HG03571 (cell line): ENCODE measurements around the gene MAPK1IP1L.
"Not testable (repeated sequence)": the region's sequence is repeated elsewhere in the genome, so short reads cannot be mapped to it uniquely, and the experiment has no call there.

ENCODE experiments used
- ATAC-seq: cut with Tn5 transposase; IDR thresholded peaks from one replicate; pipeline ENCODE4 v1.9.1; 2021; ENCODE audit not compliant: unreplicated experiment

Gene MAPK1IP1L

DNA sequence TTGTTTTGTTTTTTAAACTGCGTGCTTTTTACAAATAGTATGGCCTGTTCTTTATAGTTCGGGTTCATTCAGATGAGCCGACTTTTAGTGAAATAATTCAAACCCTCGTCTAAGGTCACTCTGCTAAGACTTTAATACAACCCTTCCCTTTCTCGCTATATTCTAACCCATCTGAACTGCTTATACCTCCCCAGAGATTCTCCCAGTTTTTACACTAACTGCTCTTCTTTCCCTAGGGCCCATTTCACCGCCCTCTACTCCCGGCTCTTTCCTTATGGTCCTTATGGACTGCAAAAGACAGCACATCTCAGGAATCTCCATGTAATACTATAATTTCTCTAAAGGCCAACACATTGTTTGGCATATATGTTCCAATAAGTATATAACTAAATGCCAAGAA lies 2.1 kb downstream of the MAPK1IP1L start:
- ATAC-seq: no peak

DNA sequence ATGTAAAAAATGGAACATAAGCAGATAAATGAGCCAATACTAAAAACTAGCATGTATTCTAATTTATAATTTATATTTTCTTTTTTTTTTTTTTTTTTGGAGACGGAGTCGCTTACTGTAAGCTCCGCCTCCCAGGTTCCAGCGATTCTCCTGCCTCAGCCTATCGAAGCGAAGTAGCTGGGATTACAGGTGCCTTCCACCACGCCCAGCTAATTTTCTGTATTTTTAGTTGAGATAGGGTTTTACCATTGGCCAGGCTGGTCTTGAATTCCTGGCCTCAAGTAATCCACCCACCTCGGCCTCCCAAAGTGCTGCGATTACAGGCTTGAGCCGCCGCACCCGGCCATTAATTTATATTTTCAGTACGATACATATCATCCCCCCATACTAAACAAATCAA lies 2.7 kb downstream of the MAPK1IP1L start:
- no peak for ATAC-seq

- no peak for ATAC-seq
Measured at GRCh38 chr14:55057919-55058318, 6.5 kb downstream of the MAPK1IP1L start.

DNA sequence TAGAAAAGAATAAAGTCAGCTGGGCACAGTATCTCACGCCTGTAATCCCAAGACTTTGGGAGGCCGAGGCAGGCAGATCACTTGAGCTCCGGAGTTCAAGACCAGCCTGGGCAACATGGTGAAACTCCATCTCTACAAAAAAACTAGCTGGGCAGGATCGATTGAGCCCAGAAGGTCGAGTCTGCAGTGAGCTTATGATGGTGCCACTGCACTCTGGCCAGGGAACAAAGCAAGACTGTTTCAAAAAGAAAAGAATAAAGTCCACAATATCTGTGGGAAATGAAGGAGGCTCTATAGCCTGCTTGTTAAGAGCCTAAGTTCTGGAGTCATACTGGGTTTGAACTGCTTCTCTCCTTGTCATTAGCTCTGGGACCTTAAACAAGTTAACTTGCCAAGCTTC lies 7.9 kb downstream of the MAPK1IP1L start:
- no peak for ATAC-seq

DNA sequence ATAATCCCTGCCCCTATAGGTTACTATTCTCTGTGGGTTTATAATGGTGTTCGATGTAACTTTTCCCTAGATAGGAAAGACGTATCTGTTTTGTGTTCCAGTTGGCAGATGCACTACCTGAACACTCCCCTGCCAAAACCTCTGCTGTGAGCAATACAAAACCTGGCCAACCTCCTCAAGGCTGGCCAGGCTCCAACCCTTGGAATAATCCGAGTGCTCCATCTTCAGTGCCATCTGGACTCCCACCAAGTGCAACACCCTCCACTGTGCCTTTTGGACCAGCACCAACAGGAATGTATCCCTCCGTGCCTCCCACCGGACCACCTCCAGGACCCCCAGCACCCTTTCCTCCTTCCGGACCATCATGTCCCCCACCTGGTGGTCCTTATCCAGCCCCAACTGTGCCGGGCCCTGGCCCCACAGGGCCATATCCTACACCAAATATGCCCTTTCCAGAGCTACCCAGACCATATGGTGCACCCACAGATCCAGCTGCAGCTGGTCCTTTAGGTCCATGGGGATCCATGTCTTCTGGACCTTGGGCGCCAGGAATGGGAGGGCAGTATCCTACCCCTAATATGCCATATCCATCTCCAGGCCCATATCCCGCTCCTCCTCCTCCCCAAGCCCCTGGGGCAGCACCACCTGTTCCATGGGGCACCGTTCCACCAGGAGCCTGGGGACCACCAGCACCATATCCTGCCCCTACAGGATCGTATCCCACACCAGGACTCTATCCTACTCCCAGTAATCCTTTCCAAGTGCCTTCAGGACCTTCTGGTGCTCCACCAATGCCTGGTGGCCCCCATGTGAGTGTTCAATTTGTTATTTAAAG lies 11.3 kb downstream of the MAPK1IP1L start:
- no peak for ATAC-seq

- not testable (repeated sequence) for ATAC-seq
Measured at GRCh38 chr14:55064896-55065295, 13.4 kb downstream of the MAPK1IP1L start.

GRCh38 chr14:55065411-55065810 lies 14.0 kb downstream of the MAPK1IP1L start:
- no peak for ATAC-seq

DNA sequence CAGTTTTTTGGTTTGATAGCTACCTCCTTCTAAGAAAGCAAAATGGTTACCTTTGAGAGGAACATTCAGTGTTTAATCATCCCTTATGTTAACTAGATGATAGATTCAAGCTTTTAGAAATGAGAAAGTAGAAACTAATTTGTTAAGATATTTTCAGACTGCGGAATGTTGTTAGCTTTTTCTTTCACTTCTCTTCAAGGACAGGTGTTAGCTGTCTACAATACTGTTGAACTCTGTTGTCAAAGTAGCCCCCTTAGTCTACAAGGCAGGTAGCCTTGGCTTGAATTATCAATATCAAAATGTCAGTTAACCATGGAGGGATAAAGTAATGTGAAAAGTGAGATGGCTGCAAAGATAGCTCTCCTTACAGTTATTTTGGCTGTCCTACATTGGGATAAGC lies 14.8 kb downstream of the MAPK1IP1L start:
- no peak for ATAC-seq

DNA sequence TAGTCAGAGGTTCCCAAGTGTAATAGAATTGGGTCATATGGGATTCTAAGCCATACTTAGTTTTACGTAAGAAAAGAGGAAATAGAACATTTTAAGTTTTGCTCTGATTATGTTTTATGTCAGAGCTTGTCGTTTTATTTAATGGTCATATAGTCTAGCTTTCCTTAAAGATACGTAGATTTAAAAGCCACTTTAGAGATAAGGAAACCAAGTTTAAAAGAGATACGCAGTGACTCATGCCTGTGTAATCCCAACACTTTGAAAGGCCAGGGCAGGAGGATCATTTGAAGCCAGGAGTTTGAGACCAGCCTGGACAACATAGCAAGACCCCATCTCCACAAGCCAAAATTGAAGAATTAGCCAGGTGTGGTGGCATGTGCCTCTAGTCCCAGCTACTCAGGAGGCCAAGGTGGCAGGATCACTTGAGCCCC lies 19.5 kb downstream of the MAPK1IP1L start:
- ATAC-seq: no peak

DNA sequence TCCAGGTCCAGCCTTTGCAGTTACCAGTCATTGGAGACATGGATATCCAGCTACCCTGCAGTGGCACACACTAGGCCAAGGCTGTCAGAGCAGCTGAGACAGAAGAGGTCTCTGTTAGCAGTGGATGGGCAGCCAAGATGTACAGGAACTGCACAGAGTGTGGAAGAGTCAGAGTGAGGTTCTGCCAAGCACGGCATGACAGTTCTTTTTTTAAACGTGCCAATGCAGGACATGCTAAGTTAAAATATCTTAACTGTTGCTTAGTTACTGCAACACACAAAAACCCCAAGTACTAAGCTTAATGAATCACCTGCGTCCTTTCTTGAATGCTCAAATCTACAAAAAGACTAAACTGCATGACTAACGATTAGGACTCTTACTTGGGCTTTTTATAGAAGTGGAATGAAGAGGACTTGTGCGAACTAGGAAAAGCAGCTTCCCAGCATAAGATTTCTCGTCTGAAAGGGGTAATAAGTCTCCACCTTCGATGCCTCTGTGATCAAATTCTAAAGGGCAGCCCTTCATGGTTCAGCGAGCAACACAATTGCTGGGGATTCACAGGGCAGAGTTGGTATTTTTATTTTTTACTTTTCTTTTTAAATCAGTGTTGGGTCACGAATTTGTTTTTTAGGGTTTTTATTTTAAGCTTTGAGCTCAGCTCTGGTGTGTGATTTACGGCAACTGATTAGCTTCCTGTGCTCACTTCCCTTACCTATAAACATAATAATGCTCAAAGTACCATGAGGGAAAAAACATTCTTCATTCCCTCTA lies 20.6 kb downstream of the MAPK1IP1L start:
- peak; percentile 51 for ATAC-seq

DNA sequence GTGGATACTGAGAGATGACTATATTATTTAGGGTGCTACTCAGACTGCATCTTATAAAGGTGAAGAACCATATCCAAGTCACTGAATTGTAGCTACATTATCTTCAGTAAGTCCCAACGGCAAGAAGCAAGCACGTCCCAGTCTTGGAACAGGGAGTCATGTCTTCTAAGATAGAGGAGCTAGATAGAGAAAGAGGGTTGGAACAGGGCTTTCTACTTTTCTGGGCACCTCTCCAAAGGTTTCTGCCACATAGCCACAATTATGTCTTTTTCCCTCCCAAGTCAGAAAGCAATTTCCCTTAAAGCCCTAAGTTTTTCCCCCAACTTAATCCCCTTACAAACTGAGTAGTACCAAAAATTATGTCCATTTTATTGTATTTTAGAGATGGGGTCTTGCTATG lies 22.4 kb downstream of the MAPK1IP1L start:
- no peak for ATAC-seq

GRCh38 chr14:55074662-55075061 lies 23.2 kb downstream of the MAPK1IP1L start:
- ATAC-seq: peak; percentile 40

DNA sequence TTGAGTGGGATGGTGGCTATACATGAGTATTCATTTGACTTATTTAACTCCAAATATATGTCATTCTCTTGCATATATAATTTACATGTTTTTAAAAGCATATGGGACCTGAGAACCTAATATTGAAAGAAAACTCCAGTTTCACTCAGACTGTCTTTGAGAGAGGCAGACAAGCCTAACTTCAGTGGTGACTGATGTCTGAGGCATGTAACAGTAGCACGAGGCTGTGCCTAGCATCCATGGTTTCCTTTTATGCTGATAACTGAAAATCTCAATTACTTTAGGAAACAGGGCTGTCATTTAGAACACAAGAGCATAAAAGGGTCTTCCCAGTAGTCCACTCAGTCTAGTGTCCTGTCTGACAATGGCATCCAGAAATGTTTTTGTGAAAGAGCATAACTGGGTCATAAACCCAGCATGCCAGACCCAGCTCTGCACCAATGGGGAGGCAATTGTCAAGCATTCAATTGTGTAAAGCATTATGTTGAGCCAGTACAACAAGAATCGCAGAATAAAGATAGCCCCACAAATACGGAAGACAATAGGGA lies 24.3 kb downstream of the MAPK1IP1L start:
- ATAC-seq: no peak

DNA sequence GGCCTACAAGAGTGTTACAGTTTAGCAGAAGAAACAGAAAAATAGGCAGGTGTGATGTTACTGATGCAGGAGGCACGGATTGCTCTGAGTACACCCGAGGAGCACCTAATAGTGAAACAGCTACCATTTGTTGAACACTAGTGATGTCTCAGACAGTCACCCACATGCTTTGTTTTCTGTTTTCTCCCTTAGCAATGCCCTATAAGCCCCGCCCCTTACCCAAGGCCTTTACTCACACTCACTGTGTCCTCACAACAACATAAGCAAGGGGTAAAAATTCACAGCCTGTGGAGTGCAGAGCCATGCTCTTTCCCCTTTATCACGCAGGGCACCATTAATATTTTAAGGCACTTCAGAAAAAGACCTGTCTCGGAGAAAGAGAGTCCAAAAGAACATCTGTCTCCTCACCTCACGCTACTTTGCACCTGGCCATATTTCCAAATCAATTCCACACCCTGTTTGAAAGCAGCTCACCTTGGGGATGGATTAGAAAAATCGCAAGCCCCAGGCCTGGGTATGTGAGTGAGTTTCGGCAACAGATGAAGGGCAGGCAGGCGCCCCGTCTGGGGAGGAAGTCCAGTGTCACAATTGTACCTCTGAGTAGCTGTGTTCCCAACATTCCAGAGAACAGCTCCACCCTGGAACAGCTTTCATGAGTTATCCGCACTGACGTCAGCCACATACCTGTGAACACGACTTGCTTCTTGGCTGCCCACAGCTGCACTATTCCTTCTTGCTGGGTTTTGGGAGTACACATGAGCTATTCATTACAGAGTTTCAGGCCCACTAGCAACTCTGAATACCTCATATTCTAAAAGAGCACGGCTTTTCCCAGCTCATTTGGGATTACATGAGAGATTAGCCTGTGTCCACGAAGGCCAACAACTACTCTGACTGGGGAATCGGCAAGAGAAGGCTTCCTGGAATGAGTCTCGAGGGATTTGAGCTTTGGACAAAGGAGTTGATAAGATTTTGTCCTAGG lies 26.0 kb downstream of the MAPK1IP1L start:
- ATAC-seq: no peak

DNA sequence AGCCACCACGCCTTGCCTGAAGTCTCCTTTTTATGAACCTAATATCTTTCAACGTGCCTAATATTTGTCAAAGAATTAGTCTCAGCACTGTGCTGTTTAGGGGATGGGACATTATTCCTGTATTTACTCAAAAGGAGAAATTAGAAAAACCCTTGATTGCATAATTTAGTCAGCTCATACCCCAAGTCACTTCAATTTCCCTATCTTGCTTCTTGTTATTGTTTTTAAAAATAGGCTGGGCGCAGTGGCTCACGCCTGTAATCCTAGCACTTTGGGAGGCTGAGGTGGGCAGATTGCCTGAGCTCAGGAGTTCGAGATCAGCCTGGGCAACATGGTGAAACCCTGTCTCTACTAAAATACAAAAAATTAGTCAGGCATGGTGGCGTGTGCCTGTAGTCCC lies 28.5 kb downstream of the MAPK1IP1L start:
- not testable (repeated sequence) for ATAC-seq

GRCh38 chr14:55084401-55085059 lies 33.1 kb downstream of the MAPK1IP1L start:
- no peak for ATAC-seq

- no peak for ATAC-seq
Measured at GRCh38 chr14:55085060-55085660, 33.7 kb downstream of the MAPK1IP1L start.

- ATAC-seq: no peak
Measured at GRCh38 chr14:55086938-55087337, 35.5 kb downstream of the MAPK1IP1L start.

GRCh38 chr14:55088356-55088755 lies 36.9 kb downstream of the MAPK1IP1L start:
- no peak for ATAC-seq

GRCh38 chr14:55092341-55092740 lies 40.9 kb downstream of the MAPK1IP1L start:
- no peak for ATAC-seq
